HepG2 (cell line): Measurements from ENCODE around the gene CTSZ. TPM values are rescaled to one million over a fixed set of nuclear protein-coding genes. Genes with fewer than 3 reads are reported as not detected.

Experiments
- HDAC2 ChIP-seq: sonication (generic); formaldehyde crosslinking; IDR thresholded peaks from 2 replicates; pipeline ENCODE4 v1.4.0; 2020; ENCODE audit warnings: missing genetic modification reagents
- KLF9 ChIP-seq: IDR thresholded peaks from 2 replicates; pipeline ENCODE4 v1.6.1; 2016; ENCODE audit warnings: low read depth
- NFYB ChIP-seq: sonication (generic); formaldehyde crosslinking; IDR thresholded peaks from 2 replicates; pipeline ENCODE4 v1.4.0; 2020; ENCODE audit warnings: missing genetic modification reagents
- SUZ12 ChIP-seq: fragments of 150-350 bp; IDR thresholded peaks from 2 replicates; pipeline ENCODE4 v1.6.1; 2014; ENCODE audit warnings: low read depth, low read length
- THAP9 ChIP-seq: sonication (generic); formaldehyde crosslinking; IDR thresholded peaks from 2 replicates; pipeline ENCODE4; 2020; ENCODE audit warnings: missing genetic modification reagents, mild to moderate bottlenecking, borderline replicate concordance
- THYN1 ChIP-seq: sonication (generic); formaldehyde crosslinking; IDR thresholded peaks from 2 replicates; pipeline ENCODE4 v1.8.1; 2023; ENCODE audit warnings: low read depth, mild to moderate bottlenecking, moderate library complexity, missing genetic modification reagents, borderline replicate concordance
- TMF1 ChIP-seq: sonication (generic); formaldehyde crosslinking; IDR thresholded peaks from 2 replicates; pipeline ENCODE4 v1.8.1; 2022; ENCODE audit warnings: low read depth, missing genetic modification reagents
- ZBTB2 ChIP-seq: sonication (generic); formaldehyde crosslinking; IDR thresholded peaks from 2 replicates; pipeline ENCODE4 v1.8.0; 2022; ENCODE audit warnings: low read depth, missing genetic modification reagents
- ZNF496 ChIP-seq: sonication (generic); formaldehyde crosslinking; IDR thresholded peaks from 2 replicates; pipeline ENCODE4 v1.8.1; 2023; ENCODE audit warnings: mild to moderate bottlenecking, moderate library complexity, missing genetic modification reagents; ENCODE audit not compliant: insufficient replicate concordance
- ZNF619 ChIP-seq: sonication (generic); formaldehyde crosslinking; IDR thresholded peaks from 2 replicates; pipeline ENCODE4 v1.4.0; 2020; ENCODE audit warnings: mild to moderate bottlenecking, missing genetic modification reagents
- ZNF7 ChIP-seq: IDR thresholded peaks from 2 replicates; pipeline ENCODE4 v1.6.1; 2016; ENCODE audit warnings: missing biosample characterization, missing genetic modification reagents
- ZNF740 ChIP-seq: sonication (generic); formaldehyde crosslinking; IDR thresholded peaks from 2 replicates; pipeline ENCODE4 v1.4.0; 2020; ENCODE audit warnings: missing genetic modification reagents
- polyA plus RNA-seq, 8 experiments: library from polyadenylated mRNA; depleted of rRNA in 3 of 8; stranded (reverse) in 7 of 8; unstranded in 1 of 8; fragments of >200 nt; fragmentation: Illumina TruSeq in 4 of 8; extraction: Trizol in 4 of 8; gene quantifications; 2 replicates each; pipeline versions ENCODE4 v1.2.1 to v1.2.3, GENCODE V29; 2011 to 2016; ENCODE audit warnings: low read depth in 4 of 8, missing spikeins in 1 of 8, mixed read lengths in 1 of 8; ENCODE audit not compliant: insufficient read depth in 1 of 8
- total RNA-seq, 5 experiments: library from RNA; depleted of rRNA; stranded (reverse); fragments of >200 nt; fragmentation: Illumina TruSeq; extraction: Trizol; gene quantifications; 2 replicates each; pipeline ENCODE4 v1.2.3, GENCODE V29; 2016; ENCODE audit warnings: low read depth in 1 of 5
- TF ChIP-seq, protein P1 (sequence below): sonication (generic); formaldehyde crosslinking; IDR thresholded peaks from 2 replicates; pipeline ENCODE4 v1.5.1; 2020; ENCODE audit warnings: missing genetic modification reagents, mild to moderate bottlenecking, borderline replicate concordance
- TF ChIP-seq, protein P2 (sequence below): sonication (generic); formaldehyde crosslinking; conservative IDR thresholded peaks from 2 replicates; pipeline ENCODE4 v1.4.0; 2020; ENCODE audit warnings: missing genetic modification reagents
- TF ChIP-seq, protein P3 (sequence below): sonication (generic); formaldehyde crosslinking; IDR thresholded peaks from 2 replicates; pipeline ENCODE4 v1.4.0; 2020; ENCODE audit warnings: low read depth, mild to moderate bottlenecking, missing genetic modification reagents

CTSZ gene
- total and polyA plus RNA-seq, 2 of the 13 experiments (the other 11 are each of a cell fraction or from before 2014, with no cell fraction given): 0.33 TPM; not detected in 1

GRCh38 chr20:59032023-59032712, 25.1 kb upstream of the CTSZ start, which contains the start of gene ATP5F1E (continued):
- no peak for TF ChIP-seq ZNF740 (CRISPR knock-in tag)
- TF ChIP-seq THYN1: no peak; the same call in 1 of the 2 replicates
- peak; percentile 96 for TF ChIP-seq THAP9 (CRISPR knock-in tag)
- TF ChIP-seq, protein P1, sequence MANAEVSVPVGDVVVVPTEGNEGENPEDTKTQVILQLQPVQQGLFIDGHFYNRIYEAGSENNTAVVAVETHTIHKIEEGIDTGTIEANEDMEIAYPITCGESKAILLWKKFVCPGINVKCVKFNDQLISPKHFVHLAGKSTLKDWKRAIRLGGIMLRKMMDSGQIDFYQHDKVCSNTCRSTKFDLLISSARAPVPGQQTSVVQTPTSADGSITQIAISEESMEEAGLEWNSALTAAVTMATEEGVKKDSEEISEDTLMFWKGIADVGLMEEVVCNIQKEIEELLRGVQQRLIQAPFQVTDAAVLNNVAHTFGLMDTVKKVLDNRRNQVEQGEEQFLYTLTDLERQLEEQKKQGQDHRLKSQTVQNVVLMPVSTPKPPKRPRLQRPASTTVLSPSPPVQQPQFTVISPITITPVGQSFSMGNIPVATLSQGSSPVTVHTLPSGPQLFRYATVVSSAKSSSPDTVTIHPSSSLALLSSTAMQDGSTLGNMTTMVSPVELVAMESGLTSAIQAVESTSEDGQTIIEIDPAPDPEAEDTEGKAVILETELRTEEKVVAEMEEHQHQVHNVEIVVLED: peak; percentile 79
- peak; percentile 97 for TF ChIP-seq ZNF619
- TF ChIP-seq ZNF496: no peak
- TF ChIP-seq HDAC2 (CRISPR knock-in tag): peak; percentile 76
- peak; percentile 92 for TF ChIP-seq NFYB (CRISPR knock-in tag)
- TF ChIP-seq SUZ12: no peak; the same call in 1 of the 2 replicates
- TF ChIP-seq, protein P2, sequence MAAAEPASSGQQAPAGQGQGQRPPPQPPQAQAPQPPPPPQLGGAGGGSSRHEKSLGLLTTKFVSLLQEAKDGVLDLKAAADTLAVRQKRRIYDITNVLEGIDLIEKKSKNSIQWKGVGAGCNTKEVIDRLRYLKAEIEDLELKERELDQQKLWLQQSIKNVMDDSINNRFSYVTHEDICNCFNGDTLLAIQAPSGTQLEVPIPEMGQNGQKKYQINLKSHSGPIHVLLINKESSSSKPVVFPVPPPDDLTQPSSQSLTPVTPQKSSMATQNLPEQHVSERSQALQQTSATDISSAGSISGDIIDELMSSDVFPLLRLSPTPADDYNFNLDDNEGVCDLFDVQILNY: peak; percentile 74
- TF ChIP-seq ZBTB2 (CRISPR knock-in tag): peak; percentile 50; the same call in 1 of the 2 replicates
- peak; percentile 64; the same call in 1 of the 2 replicates for TF ChIP-seq KLF9 (CRISPR knock-in tag)
- TF ChIP-seq, protein P3, sequence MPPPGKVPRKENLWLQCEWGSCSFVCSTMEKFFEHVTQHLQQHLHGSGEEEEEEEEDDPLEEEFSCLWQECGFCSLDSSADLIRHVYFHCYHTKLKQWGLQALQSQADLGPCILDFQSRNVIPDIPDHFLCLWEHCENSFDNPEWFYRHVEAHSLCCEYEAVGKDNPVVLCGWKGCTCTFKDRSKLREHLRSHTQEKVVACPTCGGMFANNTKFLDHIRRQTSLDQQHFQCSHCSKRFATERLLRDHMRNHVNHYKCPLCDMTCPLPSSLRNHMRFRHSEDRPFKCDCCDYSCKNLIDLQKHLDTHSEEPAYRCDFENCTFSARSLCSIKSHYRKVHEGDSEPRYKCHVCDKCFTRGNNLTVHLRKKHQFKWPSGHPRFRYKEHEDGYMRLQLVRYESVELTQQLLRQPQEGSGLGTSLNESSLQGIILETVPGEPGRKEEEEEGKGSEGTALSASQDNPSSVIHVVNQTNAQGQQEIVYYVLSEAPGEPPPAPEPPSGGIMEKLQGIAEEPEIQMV (CRISPR knock-in tag): peak; percentile 25; the same call in 1 of the 2 replicates
- peak; percentile 68 for TF ChIP-seq TMF1 (CRISPR knock-in tag)
- TF ChIP-seq ZNF7 (CRISPR knock-in tag): peak; percentile 30; the same call in 1 of the 2 replicates
